Activated naive CD8-positive, alpha-beta T cell treated with anti-CD3 and anti-CD28 coated beads, Interleukin-2, amount 50 U/mL, for 24 hours (primary cell): ENCODE measurements around the gene HOTAIR.

Experiments
- ATAC-seq: fragments of 150-1000 bp; cut with Tn5 transposase; one replicate; pipeline ENCODE4 v1.10.0; 2021
- DNase-seq: peaks from one replicate; pipeline ENCODE4 v3.0.0; 2021
- H3K27ac Mint-ChIP-seq: one replicate; pipeline ENCODE4 v1.8.0; 2021; ENCODE audit warnings: mild to moderate bottlenecking, mixed read lengths
- H3K27me3 Mint-ChIP-seq: one replicate; pipeline ENCODE4 v1.8.0; 2021; ENCODE audit warnings: mixed read lengths
- H3K36me3 Mint-ChIP-seq: one replicate; pipeline ENCODE4 v1.8.0; 2021; ENCODE audit warnings: low read depth, mixed read lengths
- H3K4me1 Mint-ChIP-seq: one replicate; pipeline ENCODE4 v1.8.0; 2021; ENCODE audit warnings: mixed read lengths
- H3K4me3 Mint-ChIP-seq: one replicate; pipeline ENCODE4 v1.8.0; 2021; ENCODE audit warnings: mild to moderate bottlenecking, moderate library complexity, mixed read lengths
- H3K9me3 Mint-ChIP-seq: one replicate; pipeline ENCODE4 v1.8.0; 2021; ENCODE audit warnings: mixed read lengths

The HOTAIR gene

GRCh38 chr12:53956914-53957536 lies 17.7 kb downstream of the HOTAIR start:
- H3K36me3 Mint-ChIP-seq: no peaks in the 10 kb centered on the region
- H3K4me1 Mint-ChIP-seq: peaks cover 9% of the 10 kb centered on the region
- no peaks in the 10 kb centered on the region for H3K9me3 Mint-ChIP-seq
- ATAC-seq (no peak), DNase-seq (no peak)
- no peak overlapping the region for H3K4me3 Mint-ChIP-seq
- peaks cover 81% of the 10 kb centered on the region for H3K27me3 Mint-ChIP-seq
- no peak overlapping the region for H3K27ac Mint-ChIP-seq

DNA sequence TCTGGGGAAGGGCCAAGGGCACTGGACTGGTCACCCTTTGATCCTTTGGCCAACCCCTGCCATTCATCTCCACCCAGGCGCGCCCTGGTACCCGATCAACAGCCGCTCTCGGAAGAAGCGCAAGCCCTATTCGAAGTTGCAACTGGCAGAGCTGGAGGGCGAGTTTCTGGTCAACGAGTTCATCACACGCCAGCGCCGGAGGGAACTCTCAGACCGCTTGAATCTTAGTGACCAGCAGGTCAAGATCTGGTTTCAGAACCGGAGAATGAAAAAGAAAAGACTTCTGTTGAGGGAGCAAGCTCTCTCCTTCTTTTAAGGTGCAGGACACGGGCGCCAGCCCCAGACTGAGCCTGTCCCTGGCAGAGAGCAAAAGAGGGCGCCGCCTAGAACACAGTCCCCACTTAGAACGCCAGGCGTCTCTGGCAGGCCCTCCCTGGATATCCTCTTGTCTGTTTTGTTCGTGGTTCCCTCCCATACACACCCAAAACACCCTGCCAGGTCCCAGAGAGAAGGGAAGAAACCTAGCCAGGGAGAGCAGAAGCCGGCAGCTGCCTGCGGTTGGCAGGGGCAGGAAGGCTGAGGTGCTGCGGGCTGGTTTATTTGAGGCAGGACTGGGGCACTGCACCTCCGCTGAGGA lies 18.4 kb downstream of the HOTAIR start:
- H3K27ac Mint-ChIP-seq: peak overlapping the region; percentile 16
- no peak for ATAC-seq

DNA sequence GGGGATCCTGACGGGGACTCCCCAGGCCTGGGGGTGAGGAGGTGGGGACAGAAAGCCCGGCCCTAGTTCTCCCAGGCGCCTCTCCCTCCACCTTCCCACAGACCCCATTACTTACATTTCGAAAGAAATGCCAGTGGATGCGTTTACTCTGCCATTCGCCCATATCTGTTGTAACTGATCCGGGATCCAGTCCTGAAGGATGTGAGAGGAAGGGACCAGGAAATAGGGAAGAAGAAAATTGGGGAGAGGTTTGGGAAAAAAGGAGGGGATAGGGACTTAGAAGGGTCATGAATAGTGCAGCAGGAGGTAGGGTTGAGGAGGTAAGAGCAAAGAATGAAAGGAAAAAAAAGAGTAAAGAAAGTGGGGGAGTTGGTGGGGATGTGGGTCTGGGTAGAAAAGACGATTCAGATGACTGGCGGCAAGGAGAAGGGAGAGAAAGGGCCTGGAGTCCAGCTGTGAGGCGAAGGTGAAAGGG lies 18.9 kb downstream of the HOTAIR start:
- H3K27ac Mint-ChIP-seq: peak overlapping the region; percentile 16
- H3K36me3 Mint-ChIP-seq: no peaks in the 10 kb centered on the region
- no peaks in the 10 kb centered on the region for H3K9me3 Mint-ChIP-seq
- no peak for ATAC-seq
- no peak overlapping the region for H3K4me3 Mint-ChIP-seq
- no peak for DNase-seq
- peaks cover 86% of the 10 kb centered on the region for H3K27me3 Mint-ChIP-seq
- peaks cover 9% of the 10 kb centered on the region for H3K4me1 Mint-ChIP-seq

More for the DNA sequence above, 18.4 kb downstream of the HOTAIR start:
- H3K9me3 Mint-ChIP-seq: no peaks in the 10 kb centered on the region
- peaks cover 82% of the 10 kb centered on the region for H3K27me3 Mint-ChIP-seq
- peaks cover 9% of the 10 kb centered on the region for H3K4me1 Mint-ChIP-seq
- H3K4me3 Mint-ChIP-seq: no peak overlapping the region
- no peaks in the 10 kb centered on the region for H3K36me3 Mint-ChIP-seq
- no peak for DNase-seq

DNA sequence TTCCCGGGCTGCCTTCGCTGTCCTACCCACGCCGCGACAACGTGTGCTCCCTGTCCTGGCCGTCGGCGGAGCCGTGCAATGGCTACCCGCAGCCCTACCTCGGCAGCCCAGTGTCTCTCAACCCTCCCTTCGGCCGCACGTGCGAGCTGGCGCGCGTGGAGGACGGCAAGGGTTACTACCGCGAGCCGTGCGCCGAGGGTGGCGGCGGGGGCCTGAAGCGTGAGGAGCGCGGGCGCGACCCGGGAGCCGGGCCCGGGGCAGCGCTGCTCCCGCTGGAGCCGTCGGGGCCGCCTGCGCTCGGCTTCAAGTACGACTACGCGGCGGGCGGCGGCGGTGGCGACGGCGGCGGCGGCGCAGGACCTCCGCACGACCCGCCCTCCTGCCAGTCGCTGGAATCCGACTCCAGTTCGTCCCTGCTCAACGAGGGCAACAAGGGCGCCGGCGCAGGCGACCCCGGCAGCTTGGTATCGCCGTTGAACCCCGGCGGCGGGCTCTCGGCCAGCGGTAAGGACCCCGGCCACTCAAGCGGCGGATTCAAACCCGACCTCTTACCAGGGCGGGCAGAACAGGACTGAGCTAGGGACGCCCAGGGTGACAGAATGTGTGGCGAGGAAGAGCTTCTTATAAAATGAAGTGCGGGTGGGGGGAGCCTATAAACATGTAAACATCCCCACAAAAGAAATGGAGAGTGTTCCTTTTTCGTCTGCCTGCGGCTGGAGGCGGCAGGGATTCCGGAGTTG lies 19.5 kb downstream of the HOTAIR start:
- Mint-ChIP-seq H3K4me3 (no peak overlapping the region), H3K36me3 (no peaks in the 10 kb centered on the region), H3K4me1 (peaks cover 9% of the 10 kb centered on the region), H3K27me3 (peaks cover 88% of the 10 kb centered on the region), H3K9me3 (no peaks in the 10 kb centered on the region), H3K27ac (no peak overlapping the region)
- DNase-seq: no peak
- no peak for ATAC-seq

DNA sequence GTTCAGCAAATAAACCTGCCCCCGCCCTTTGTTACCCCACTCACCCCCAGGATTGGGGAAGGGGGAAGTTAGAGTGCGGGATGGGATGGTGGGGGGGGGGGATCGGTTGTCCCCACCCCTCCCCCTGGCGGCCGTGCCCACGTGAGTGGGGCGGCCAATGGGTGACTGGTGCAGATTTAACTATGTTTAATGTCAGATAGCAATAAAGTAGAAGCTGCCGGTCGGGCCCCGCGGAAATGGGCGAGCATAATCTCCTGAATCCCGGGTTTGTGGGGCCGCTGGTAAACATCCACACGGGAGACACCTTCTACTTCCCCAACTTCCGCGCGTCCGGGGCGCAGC lies 20.1 kb downstream of the HOTAIR start, which contains the start of gene HOXC12:
HOXC12 (plus strand) TSS at position 210 of the 342 bp plus-strand sequence; CDS start at position 237, 27 bp downstream.
- ATAC-seq (no peak), DNase-seq (no peak)
- H3K4me3 Mint-ChIP-seq: no peak within 1 kb of the TSS
- no peaks in the 10 kb centered on the region for H3K9me3 Mint-ChIP-seq
- no peaks in the 10 kb centered on the region for H3K36me3 Mint-ChIP-seq
- peaks cover 9% of the 10 kb centered on the region for H3K4me1 Mint-ChIP-seq
- H3K27ac Mint-ChIP-seq: no peak within 1 kb of the TSS
- H3K27me3 Mint-ChIP-seq: peaks cover 86% of the 10 kb centered on the region

DNA sequence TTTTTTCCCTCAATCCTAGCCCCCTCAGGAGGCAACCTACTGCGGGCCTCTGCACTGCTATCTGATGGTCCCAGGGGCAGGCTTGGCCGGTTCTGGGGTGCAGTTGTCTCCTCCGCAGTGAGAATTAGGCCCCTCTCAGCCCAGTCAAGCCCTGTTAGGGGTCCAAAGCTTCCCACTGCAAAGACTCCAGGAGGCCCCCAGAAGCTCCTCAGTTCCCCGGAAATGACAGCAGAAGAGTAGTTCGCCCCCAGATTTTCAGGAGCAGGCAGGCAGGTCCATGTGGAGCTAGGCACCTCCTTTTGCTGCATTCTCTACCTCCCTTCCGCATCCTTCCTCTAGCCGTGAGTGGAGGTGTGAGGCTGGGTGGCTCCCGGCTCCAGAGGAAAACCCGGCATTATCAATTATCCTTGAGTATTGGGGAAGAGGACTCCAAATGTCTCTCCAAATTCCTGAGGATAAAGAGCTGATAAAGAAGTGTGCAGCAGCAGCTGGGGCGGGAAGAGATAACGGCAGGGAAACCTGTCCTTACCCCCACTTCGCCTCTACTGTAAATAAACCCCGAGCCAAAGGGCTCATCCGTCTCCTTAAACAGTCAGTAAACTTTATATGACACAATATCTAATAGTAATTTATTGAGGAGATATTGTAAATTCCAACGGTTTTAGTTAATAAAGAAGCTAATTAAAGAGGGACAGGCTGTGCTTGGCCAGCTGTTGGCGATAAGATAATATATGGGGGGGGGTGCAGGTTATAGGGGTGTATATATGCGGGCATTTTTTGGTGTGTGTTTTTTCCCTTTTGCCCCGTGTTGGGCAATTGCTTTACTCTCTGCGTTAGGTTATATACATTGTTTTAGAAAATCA lies 20.7 kb downstream of the HOTAIR start:
- no peak for DNase-seq
- no peak overlapping the region for H3K4me3 Mint-ChIP-seq
- peaks cover 9% of the 10 kb centered on the region for H3K4me1 Mint-ChIP-seq
- no peaks in the 10 kb centered on the region for H3K36me3 Mint-ChIP-seq
- peaks cover 86% of the 10 kb centered on the region for H3K27me3 Mint-ChIP-seq
- no peaks in the 10 kb centered on the region for H3K9me3 Mint-ChIP-seq
- no peak overlapping the region for H3K27ac Mint-ChIP-seq
- no peak for ATAC-seq

- no peak for DNase-seq
- H3K4me1 Mint-ChIP-seq: peaks cover 9% of the 10 kb centered on the region
- H3K9me3 Mint-ChIP-seq: no peaks in the 10 kb centered on the region
- ATAC-seq: no peak
- H3K27me3 Mint-ChIP-seq: peaks cover 88% of the 10 kb centered on the region
- no peaks in the 10 kb centered on the region for H3K36me3 Mint-ChIP-seq
- peak overlapping the region; percentile 40 for H3K27ac Mint-ChIP-seq
- no peak overlapping the region for H3K4me3 Mint-ChIP-seq
Observed at GRCh38 chr12:53952871-53953734, 21.7 kb downstream of the HOTAIR start.

DNA sequence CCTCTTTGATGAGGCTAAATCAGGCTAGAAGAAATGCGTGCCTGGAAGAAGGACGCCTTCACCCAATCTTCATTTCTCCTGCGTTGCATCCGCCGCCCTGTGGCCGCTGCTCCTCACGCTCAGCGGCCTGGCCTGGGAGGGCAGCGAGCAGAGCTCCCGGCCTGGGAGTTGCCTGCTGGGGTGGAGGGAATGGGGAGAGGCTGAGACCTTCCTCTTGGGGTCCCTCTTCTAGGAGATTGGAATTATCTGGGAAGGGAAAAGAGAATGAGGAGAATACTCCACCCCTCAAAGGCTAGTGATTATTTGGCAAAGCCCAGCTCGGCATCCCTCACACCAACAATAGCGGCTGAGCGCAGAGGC lies 22.4 kb downstream of the HOTAIR start:
- Mint-ChIP-seq H3K9me3 (no peaks in the 10 kb centered on the region), H3K36me3 (no peaks in the 10 kb centered on the region), H3K4me1 (peaks cover 9% of the 10 kb centered on the region), H3K4me3 (no peak overlapping the region), H3K27ac (no peak overlapping the region), H3K27me3 (peaks cover 89% of the 10 kb centered on the region)
- DNase-seq (no peak), ATAC-seq (no peak)

DNA sequence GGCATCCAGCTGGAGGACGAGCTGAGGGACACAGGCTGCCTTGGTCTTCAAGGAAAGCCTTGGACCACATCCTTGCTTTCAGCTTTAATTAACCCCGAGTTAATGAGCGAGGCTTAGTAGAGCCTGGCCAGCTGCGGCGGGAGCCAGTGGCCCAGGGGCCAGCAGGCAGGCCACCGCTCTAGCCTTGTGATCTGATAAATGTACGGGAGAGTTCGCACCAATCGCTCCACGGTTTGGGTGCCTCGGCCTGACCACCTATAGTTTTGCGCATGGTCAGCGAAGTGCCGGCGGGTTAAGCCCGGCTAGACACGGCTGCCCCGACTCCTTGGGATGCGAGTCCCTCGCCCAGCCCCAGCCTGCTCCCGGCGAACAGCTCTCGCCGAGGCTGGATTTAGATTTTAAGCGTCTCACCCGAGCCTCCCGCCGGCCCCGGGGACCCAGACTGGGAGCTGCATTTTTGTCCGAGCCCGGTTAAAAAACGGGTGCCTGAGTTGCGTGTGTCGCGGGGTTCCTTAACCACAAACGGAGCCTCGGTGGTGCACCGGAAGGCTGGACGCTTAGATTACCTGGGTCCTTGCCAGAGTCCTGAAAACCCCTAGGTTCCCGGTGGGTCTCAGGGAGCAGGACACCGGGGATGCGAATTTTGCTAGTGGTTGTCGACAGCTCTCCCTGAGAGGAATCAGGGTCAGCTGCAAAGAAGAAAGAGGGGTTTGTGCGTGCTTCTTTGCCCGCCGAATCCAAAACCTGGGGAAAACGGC lies 23.0 kb downstream of the HOTAIR start:
- peaks cover 9% of the 10 kb centered on the region for H3K4me1 Mint-ChIP-seq
- ATAC-seq (no peak), DNase-seq (no peak)
- H3K9me3 Mint-ChIP-seq: no peaks in the 10 kb centered on the region
- no peaks in the 10 kb centered on the region for H3K36me3 Mint-ChIP-seq
- H3K27ac Mint-ChIP-seq: no peak overlapping the region
- H3K27me3 Mint-ChIP-seq: peaks cover 88% of the 10 kb centered on the region
- H3K4me3 Mint-ChIP-seq: no peak overlapping the region

DNA sequence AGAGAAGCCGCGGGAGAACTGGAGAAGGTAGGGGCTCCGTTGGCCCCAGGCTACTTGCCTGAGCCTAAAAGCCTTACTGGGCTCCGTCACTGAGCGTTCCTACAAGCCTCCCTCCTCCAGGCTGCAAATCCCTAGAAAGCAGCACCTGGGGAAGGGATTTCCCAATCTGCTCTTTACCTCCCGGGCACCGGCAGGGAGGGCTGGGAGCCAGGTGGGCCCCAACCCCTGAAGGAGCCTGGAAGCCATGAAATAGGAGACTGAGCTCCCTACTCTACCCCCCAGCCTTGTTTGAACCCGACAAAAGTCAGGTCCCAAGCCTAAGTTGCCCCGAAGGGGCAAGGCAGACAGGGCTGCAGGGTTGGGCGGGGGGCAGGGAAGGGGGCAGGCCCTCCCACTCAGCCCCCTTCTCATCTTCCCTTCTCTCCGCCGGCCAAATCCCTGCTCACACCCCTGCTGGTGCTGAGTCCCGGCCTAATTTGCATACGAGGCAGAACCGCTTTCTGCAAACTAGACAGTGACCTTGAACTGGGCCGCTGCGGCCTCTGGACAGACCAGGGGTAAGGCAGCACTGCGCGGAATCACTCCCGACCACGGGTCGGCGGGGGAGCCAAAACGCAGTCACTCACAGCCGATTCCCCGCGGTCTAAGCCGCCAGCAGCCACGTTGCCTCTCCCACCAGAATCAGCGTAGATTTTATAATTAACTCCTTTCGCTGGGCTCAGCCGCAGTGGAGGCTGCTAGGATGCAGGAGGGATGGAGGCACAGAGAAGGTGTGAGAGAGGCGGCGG lies 23.8 kb downstream of the HOTAIR start:
- H3K9me3 Mint-ChIP-seq: no peaks in the 10 kb centered on the region
- H3K27ac Mint-ChIP-seq: no peak overlapping the region
- H3K36me3 Mint-ChIP-seq: no peaks in the 10 kb centered on the region
- no peak overlapping the region for H3K4me3 Mint-ChIP-seq
- peaks cover 3% of the 10 kb centered on the region for H3K4me1 Mint-ChIP-seq
- ATAC-seq (no peak), DNase-seq (no peak)
- H3K27me3 Mint-ChIP-seq: peaks cover 88% of the 10 kb centered on the region

GRCh38 chr12:53950437-53950773 lies 24.3 kb downstream of the HOTAIR start:
- Mint-ChIP-seq H3K27me3 (peaks cover 88% of the 10 kb centered on the region), H3K4me3 (no peak overlapping the region), H3K4me1 (no peaks in the 10 kb centered on the region), H3K9me3 (no peaks in the 10 kb centered on the region), H3K36me3 (no peaks in the 10 kb centered on the region), H3K27ac (no peak overlapping the region)
- DNase-seq (no peak), ATAC-seq (no peak)

DNA sequence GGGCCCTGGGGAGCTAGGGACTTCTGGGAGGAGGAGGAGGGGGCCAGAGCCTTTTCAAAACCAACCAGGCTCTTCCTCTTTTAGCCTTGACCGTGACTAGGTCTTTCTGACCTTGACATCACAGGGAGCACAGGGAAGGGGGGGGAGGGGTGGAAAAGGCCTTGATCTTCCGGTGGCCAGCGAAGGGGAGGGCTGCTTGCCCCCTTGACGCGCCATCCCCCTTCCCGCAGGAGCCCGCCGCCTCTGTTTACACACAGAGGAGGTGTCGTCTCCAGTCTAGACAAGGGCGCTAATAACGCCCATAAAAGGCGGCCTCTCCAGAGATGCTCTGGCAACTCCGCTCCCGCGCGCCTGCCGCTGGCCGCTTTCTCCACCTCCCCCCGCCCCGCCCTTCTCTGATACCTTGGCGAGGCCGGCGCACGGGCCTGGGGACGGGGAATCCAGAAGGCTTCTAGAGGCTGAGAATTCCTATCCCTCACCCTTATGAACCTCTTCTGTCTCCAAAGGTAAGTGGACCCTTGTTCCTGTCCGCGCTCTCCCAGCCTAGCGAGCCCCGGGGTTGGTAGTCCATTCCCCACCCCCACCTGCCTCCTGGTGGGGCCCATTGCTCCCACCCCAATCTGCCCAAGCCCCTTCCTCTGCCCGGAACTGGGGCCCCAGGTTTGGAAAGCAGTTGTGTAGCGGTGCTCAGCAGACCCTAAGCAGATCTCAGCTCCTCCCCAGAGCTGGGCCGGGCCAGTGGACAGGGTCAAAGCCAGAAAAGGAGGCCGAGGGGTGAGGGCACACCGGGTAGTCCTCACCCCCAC lies 24.9 kb downstream of the HOTAIR start:
- ATAC-seq: no peak
- Mint-ChIP-seq H3K27ac (no peak overlapping the region), H3K4me3 (no peak overlapping the region)

More for the DNA sequence above, 24.9 kb downstream of the HOTAIR start:
- Mint-ChIP-seq H3K4me1 (no peaks in the 10 kb centered on the region), H3K27me3 (peaks cover 93% of the 10 kb centered on the region), H3K36me3 (no peaks in the 10 kb centered on the region), H3K9me3 (no peaks in the 10 kb centered on the region)
- no peak for DNase-seq
